Neural crest cell (in vitro differentiated cells): ENCODE results near the gene FAM124B. TPM values are rescaled to one million over a fixed set of nuclear protein-coding genes. Genes with fewer than 3 reads are reported as not detected.

Source experiments
- DNase-seq: peaks from one replicate; pipeline ENCODE4 v3.0.0; 2021; ENCODE audit warnings: low read depth, mixed read lengths, low spot score
- H3K27ac Mint-ChIP-seq: one replicate; pipeline ENCODE4 v1.8.0; 2021; ENCODE audit warnings: mild to moderate bottlenecking, mixed read lengths; ENCODE audit not compliant: unreplicated experiment
- H3K27me3 Mint-ChIP-seq: 2 replicates; pipeline ENCODE4 v1.8.0; 2021; ENCODE audit warnings: low read depth, mild to moderate bottlenecking, mixed read lengths
- H3K36me3 Mint-ChIP-seq: 2 replicates; pipeline ENCODE4 v1.8.0; 2021; ENCODE audit warnings: low read depth, mild to moderate bottlenecking, mixed read lengths
- H3K4me1 Mint-ChIP-seq: 2 replicates; pipeline ENCODE4 v1.8.0; 2021; ENCODE audit warnings: mixed read lengths
- H3K4me3 Mint-ChIP-seq: one replicate; pipeline ENCODE4 v1.8.0; 2021; ENCODE audit warnings: mild to moderate bottlenecking, mixed read lengths
- H3K9me3 Mint-ChIP-seq: 2 replicates; pipeline ENCODE4 v1.8.0; 2021; ENCODE audit warnings: mixed read lengths
- total RNA-seq: library from RNA; stranded (reverse); gene quantifications from 2 replicates; pipeline ENCODE4 v1.2.1, GENCODE V29; 2021
- TF ChIP-seq, protein P1 (sequence below): fragments of 200-600 bp; sonication (generic); conservative IDR thresholded peaks from 2 replicates; pipeline ENCODE4 v1.5.0; 2021; ENCODE audit warnings: antibody characterized with exemption, mild to moderate bottlenecking

The FAM124B gene
- total RNA-seq, 1 donor from 2014 or later: not detected

- Mint-ChIP-seq H3K27ac (no peak overlapping the region), H3K9me3 (peaks cover 23% of the 10 kb centered on the region), H3K27me3 (no peaks in the 10 kb centered on the region), H3K4me3 (no peak overlapping the region), H3K36me3 (peaks cover 9% of the 10 kb centered on the region), H3K4me1 (peaks cover under 1% of the 10 kb centered on the region)
- no peak for DNase-seq
- TF ChIP-seq, protein P1, sequence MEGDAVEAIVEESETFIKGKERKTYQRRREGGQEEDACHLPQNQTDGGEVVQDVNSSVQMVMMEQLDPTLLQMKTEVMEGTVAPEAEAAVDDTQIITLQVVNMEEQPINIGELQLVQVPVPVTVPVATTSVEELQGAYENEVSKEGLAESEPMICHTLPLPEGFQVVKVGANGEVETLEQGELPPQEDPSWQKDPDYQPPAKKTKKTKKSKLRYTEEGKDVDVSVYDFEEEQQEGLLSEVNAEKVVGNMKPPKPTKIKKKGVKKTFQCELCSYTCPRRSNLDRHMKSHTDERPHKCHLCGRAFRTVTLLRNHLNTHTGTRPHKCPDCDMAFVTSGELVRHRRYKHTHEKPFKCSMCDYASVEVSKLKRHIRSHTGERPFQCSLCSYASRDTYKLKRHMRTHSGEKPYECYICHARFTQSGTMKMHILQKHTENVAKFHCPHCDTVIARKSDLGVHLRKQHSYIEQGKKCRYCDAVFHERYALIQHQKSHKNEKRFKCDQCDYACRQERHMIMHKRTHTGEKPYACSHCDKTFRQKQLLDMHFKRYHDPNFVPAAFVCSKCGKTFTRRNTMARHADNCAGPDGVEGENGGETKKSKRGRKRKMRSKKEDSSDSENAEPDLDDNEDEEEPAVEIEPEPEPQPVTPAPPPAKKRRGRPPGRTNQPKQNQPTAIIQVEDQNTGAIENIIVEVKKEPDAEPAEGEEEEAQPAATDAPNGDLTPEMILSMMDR: no peak
Observed at GRCh38 chr2:224426656-224427055, 24.7 kb upstream of the FAM124B start.

GRCh38 chr2:224421065-224421464 is 19.2 kb upstream of the FAM124B start:
- DNase-seq: no peak
- H3K36me3 Mint-ChIP-seq: peaks cover 4% of the 10 kb centered on the region
- TF ChIP-seq, protein P1: no peak
- H3K4me3 Mint-ChIP-seq: no peak overlapping the region
- H3K27me3 Mint-ChIP-seq: no peaks in the 10 kb centered on the region
- H3K9me3 Mint-ChIP-seq: peaks cover 19% of the 10 kb centered on the region
- H3K27ac Mint-ChIP-seq: no peak overlapping the region
- peaks cover 4% of the 10 kb centered on the region for H3K4me1 Mint-ChIP-seq

DNA sequence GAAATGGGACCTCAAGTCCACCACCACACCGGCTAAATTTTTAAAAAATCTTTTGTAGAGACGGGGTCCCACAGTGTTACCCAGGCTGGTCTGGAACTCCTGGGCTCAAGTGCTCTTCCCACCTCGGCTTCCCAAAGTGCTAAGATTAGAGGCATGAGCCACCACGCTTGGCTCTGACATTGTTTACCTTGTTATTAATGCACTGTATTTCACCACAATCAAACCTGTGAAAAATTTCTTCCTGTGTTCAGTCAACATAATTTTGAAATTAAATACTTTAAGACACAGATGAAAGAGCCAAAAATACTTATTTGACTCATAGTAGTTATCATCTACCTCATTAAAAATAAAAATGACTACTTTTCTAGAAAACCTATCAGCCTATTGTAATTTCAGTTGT is 16.0 kb upstream of the FAM124B start:
- no peak for DNase-seq
- Mint-ChIP-seq H3K27me3 (no peaks in the 10 kb centered on the region), H3K27ac (no peak overlapping the region)

GRCh38 chr2:224417361-224417729 is 15.4 kb upstream of the FAM124B start:
- Mint-ChIP-seq H3K27ac (no peak overlapping the region), H3K9me3 (peaks cover 8% of the 10 kb centered on the region), H3K4me1 (peaks cover 4% of the 10 kb centered on the region), H3K4me3 (no peak overlapping the region), H3K36me3 (peaks cover 2% of the 10 kb centered on the region), H3K27me3 (no peaks in the 10 kb centered on the region)
- TF ChIP-seq, protein P1: no peak
- DNase-seq: no peak

More for the DNA sequence above, 16.0 kb upstream of the FAM124B start:
- Mint-ChIP-seq H3K4me3 (no peak overlapping the region), H3K9me3 (peaks cover 8% of the 10 kb centered on the region), H3K36me3 (peaks cover 2% of the 10 kb centered on the region), H3K4me1 (peaks cover 4% of the 10 kb centered on the region)
- TF ChIP-seq, protein P1: no peak

DNA sequence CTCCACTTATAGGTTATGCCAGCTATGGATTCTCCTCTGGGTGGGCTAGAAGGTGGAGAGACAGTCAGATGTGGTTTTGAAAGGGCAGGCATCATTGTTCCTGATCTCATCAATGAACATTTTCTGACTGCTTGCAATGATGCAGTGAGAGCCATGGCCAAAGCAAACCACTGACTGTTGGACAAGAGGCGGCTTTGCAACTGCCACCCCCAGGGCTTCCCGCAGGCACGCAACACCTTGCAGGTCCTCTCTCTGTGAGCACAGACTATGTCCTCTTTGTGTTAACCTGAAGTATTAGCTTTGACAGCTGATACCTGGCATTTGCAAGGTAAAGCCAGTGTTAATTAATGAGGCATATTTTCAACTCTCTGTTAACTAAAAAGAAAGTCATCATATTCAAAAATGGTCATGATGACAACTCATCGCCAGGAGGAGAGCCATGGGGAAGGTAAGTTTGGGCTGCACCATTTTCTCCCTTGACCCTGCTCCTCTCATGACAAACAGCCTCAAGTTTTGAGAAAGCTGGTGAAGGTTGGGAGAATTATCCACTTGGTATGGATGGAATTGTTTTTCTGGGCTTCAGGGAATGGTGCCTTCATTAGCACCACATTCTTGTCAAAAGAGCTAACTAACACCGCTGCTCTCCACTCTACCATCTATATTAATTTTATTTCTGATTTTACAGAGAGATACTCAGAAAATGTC is 14.9 kb upstream of the FAM124B start:
- Mint-ChIP-seq H3K4me3 (no peak overlapping the region), H3K36me3 (peaks cover 2% of the 10 kb centered on the region), H3K27me3 (no peaks in the 10 kb centered on the region), H3K4me1 (peaks cover 4% of the 10 kb centered on the region), H3K27ac (no peak overlapping the region), H3K9me3 (peaks cover 8% of the 10 kb centered on the region)
- TF ChIP-seq, protein P1: no peak
- no peak for DNase-seq
